KMS-11 (cell line): ENCODE measurements around the gene CAMTA1.

Experiments used
- H2AFZ ChIP-seq: fragments of 200-600 bp; sonication (generic); 2 replicates; pipeline ENCODE4 v1.6.1; 2016; ENCODE audit warnings: antibody characterized with exemption, mixed run types, low read depth
- H3K27ac ChIP-seq: fragments of 200-600 bp; sonication (generic); 2 replicates; pipeline ENCODE4 v1.6.1; 2016; ENCODE audit warnings: mild to moderate bottlenecking, mixed run types
- H3K27me3 ChIP-seq: fragments of 200-600 bp; sonication (generic); 2 replicates; pipeline ENCODE4 v1.6.1; 2017; ENCODE audit warnings: mild to moderate bottlenecking, low read depth, mixed run types, moderate library complexity; ENCODE audit not compliant: insufficient read depth
- H3K36me3 ChIP-seq: fragments of 200-600 bp; sonication (generic); 2 replicates; pipeline ENCODE4 v1.6.1; 2017; ENCODE audit warnings: mild to moderate bottlenecking, mixed run types; ENCODE audit not compliant: insufficient read depth
- H3K4me1 ChIP-seq: fragments of 200-600 bp; sonication (generic); 2 replicates; pipeline ENCODE4 v1.6.1; 2016; ENCODE audit warnings: mild to moderate bottlenecking, low read depth, mixed run types; ENCODE audit not compliant: poor library complexity, severe bottlenecking
- H3K4me2 ChIP-seq: fragments of 200-600 bp; sonication (generic); 2 replicates; pipeline ENCODE4 v1.7.0; 2016; ENCODE audit warnings: mild to moderate bottlenecking, mixed run types
- H3K4me3 ChIP-seq: fragments of 200-600 bp; sonication (generic); IDR thresholded peaks from 2 replicates; pipeline ENCODE4 v1.6.1; 2017; ENCODE audit warnings: low read depth, low read length, mixed read lengths; ENCODE audit not compliant: insufficient read depth
- H3K79me2 ChIP-seq: fragments of 200-600 bp; sonication (generic); 2 replicates; pipeline ENCODE4 v1.6.1; 2016; ENCODE audit warnings: low read depth, mixed run types; ENCODE audit not compliant: insufficient read depth
- H3K9ac ChIP-seq: fragments of 200-600 bp; sonication (generic); 2 replicates; pipeline ENCODE4 v1.6.1; 2016; ENCODE audit warnings: mild to moderate bottlenecking, mixed run types
- H4K20me1 ChIP-seq: fragments of 200-600 bp; sonication (generic); 2 replicates; pipeline ENCODE4 v1.6.1; 2016; ENCODE audit warnings: mild to moderate bottlenecking, mixed run types; ENCODE audit not compliant: insufficient read depth
- TF ChIP-seq, protein P1 (sequence below): fragments of 200-600 bp; sonication (generic); conservative IDR thresholded peaks from 2 replicates; pipeline ENCODE4 v1.6.1; 2017; ENCODE audit warnings: low read depth, mild to moderate bottlenecking, antibody characterized with exemption, low read length, moderate library complexity, mixed read lengths

Gene CAMTA1

DNA sequence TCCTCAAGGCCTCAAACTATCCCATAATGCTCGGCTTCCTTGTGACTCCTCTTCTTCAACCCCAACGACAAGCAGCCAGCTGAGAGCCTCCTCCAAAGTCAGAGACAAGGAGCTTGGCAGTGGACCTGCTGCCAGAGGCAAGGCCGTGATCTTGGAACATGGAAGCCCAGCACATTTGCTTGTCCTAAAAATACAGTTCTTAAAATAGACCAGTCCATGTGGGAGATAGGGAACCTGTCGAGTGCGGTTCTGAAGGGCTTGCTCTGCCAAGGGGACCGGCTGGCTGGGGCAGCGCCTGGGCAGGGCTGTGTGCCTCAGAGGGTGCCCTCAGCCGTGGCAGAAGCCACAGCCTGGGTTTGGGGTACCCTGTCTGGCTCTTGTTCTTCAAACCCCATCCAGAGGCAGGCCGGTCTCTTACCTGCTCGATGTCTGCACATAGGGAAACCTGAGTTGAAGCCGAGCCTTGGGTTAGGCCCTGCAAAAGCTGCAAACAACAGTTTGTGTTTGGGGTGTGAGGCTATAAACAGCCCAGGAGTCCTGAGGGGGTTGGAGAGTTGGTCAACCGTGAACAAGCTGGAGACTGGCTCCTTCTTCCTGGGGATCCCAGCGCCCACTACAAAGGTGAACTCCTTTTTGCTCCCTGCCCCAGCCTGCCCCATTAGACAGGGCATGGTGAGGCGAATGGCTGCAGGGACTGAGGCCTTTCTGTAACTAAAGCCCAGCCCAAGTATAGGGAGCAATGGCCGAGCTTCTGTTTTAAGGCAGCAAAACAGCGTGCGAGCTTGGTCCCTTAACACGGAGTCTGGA, 228.8 kb downstream of the CAMTA1 start:
- no peak overlapping the region for H2AFZ ChIP-seq
- H3K79me2 ChIP-seq: no peaks in the 10 kb centered on the region
- no peaks in the 10 kb centered on the region for H3K4me1 ChIP-seq
- no peak overlapping the region for H3K9ac ChIP-seq
- H4K20me1 ChIP-seq: no peaks in the 10 kb centered on the region
- TF ChIP-seq, protein P1, sequence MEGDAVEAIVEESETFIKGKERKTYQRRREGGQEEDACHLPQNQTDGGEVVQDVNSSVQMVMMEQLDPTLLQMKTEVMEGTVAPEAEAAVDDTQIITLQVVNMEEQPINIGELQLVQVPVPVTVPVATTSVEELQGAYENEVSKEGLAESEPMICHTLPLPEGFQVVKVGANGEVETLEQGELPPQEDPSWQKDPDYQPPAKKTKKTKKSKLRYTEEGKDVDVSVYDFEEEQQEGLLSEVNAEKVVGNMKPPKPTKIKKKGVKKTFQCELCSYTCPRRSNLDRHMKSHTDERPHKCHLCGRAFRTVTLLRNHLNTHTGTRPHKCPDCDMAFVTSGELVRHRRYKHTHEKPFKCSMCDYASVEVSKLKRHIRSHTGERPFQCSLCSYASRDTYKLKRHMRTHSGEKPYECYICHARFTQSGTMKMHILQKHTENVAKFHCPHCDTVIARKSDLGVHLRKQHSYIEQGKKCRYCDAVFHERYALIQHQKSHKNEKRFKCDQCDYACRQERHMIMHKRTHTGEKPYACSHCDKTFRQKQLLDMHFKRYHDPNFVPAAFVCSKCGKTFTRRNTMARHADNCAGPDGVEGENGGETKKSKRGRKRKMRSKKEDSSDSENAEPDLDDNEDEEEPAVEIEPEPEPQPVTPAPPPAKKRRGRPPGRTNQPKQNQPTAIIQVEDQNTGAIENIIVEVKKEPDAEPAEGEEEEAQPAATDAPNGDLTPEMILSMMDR: no peak
- H3K27ac ChIP-seq: no peak overlapping the region
- no peak overlapping the region for H3K4me2 ChIP-seq
- no peak overlapping the region for H3K4me3 ChIP-seq
- no peaks in the 10 kb centered on the region for H3K36me3 ChIP-seq
- peaks cover 19% of the 10 kb centered on the region; the same call in 1 of the 2 replicates for H3K27me3 ChIP-seq

- no peaks in the 10 kb centered on the region for H3K36me3 ChIP-seq
- no peak overlapping the region for H2AFZ ChIP-seq
- no peaks in the 10 kb centered on the region for H3K79me2 ChIP-seq
- no peaks in the 10 kb centered on the region for H4K20me1 ChIP-seq
- H3K9ac ChIP-seq: no peak overlapping the region
- no peak overlapping the region for H3K4me3 ChIP-seq
- H3K4me2 ChIP-seq: no peak overlapping the region
- H3K27me3 ChIP-seq: peaks cover 15% of the 10 kb centered on the region; the same call in 1 of the 2 replicates
- TF ChIP-seq, protein P1: no peak
- H3K27ac ChIP-seq: no peak overlapping the region
- no peaks in the 10 kb centered on the region for H3K4me1 ChIP-seq
These were observed 229.3 kb downstream of the CAMTA1 start for GRCh38 chr1:7014640-7014930.

GRCh38 chr1:7015022-7015421, 229.8 kb downstream of the CAMTA1 start:
- Histone ChIP-seq H2AFZ (no peak overlapping the region), H3K4me2 (no peak overlapping the region), H3K36me3 (no peaks in the 10 kb centered on the region), H4K20me1 (no peaks in the 10 kb centered on the region), H3K79me2 (no peaks in the 10 kb centered on the region), H3K4me3 (no peak overlapping the region), H3K27ac (no peak overlapping the region), H3K4me1 (no peaks in the 10 kb centered on the region), H3K27me3 (peaks cover 12% of the 10 kb centered on the region; the same call in 1 of the 2 replicates), H3K9ac (no peak overlapping the region)
- TF ChIP-seq, protein P1: no peak

DNA sequence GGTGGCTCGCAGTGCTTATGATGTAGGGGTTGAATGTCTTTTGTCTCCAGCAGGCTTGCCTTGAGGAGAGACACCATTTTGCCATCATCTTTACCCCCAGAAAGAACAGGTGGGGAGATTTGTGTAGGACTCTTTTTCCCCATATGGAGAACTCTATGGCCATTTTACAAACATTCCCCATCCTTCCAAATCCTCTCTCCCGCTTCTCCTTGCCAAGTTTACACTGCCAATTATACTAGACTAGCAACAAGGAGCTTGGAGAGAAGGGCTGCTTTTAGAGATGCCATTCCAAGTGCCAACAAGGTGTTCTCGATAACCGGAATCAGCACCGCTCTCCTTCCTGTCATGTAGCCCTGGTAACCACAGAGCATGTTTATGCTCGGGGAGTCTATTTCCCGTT, 233.1 kb downstream of the CAMTA1 start:
- H3K9ac ChIP-seq: no peak overlapping the region
- H3K4me3 ChIP-seq: no peak overlapping the region
- no peak overlapping the region for H3K27ac ChIP-seq
- no peak overlapping the region for H3K4me2 ChIP-seq
- H3K36me3 ChIP-seq: no peaks in the 10 kb centered on the region
- H3K27me3 ChIP-seq: no peaks in the 10 kb centered on the region
- no peaks in the 10 kb centered on the region for H3K4me1 ChIP-seq
- H2AFZ ChIP-seq: no peak overlapping the region
- H3K79me2 ChIP-seq: no peaks in the 10 kb centered on the region
- TF ChIP-seq, protein P1: no peak
- no peaks in the 10 kb centered on the region for H4K20me1 ChIP-seq
